ENCODE data around the gene C3orf70.
"Not testable (repeated sequence)": the region's sequence is repeated elsewhere in the genome, so short reads cannot be mapped to it uniquely, and the experiment has no call there.

Gene C3orf70

DNA sequence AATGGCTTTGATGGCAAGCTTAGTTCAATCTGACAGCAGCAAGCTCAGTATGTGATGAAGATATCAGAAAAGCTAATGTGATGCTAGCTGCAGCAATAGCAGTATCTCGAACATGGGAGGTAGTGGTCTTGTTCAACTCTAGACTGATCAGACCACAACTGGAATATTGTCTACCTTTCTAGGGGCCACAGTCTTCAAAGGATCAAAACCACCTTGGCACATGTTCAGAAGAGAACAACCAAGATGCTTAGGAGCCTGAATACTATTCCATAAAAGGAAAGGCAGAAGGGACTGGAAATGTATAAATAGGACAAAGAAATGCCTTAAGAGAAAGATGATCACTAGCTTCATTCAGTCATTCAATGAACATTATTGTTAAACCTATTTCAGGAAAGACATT, 2.3 kb downstream of the C3orf70 start:
- DNase-seq = no peak

DNA sequence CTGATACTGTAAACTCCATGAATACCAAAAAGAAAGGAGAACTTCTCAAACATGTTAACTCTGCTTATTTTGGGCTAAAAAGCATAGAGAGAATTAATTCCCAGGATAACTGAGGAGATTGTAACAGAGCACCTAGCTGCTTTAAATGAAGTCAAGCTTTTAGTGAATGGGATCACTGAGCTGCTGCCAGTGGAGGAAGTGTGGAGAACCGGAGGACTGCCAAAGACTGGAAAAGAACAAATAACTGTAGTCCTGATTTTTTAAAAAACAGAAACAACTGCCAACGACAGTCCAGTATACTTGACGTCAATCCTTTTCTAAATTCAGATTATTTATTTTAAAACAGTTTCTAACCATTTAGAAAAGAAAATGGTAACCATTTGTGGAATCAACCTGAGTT, 3.3 kb downstream of the C3orf70 start:
- no peak for DNase-seq

DNA sequence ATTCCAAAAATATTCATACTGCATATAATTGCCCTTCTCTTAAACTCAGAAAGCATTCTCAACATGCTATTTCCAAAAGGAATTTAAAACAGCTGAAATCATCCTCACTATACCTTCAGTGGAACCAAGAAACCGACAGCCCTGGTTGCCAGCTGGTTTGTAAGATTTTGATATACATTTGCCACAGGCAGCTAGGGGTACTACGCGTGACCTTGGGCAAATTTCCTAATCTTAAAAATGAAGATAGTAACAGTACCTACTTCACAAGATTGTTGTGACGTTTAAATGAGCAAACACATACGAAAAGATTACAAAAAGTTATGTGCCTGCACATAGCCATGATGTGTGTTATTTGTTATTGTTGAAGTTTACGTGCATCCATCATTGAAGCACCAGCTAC, 7.3 kb downstream of the C3orf70 start:
- DNase-seq = no peak

DNA sequence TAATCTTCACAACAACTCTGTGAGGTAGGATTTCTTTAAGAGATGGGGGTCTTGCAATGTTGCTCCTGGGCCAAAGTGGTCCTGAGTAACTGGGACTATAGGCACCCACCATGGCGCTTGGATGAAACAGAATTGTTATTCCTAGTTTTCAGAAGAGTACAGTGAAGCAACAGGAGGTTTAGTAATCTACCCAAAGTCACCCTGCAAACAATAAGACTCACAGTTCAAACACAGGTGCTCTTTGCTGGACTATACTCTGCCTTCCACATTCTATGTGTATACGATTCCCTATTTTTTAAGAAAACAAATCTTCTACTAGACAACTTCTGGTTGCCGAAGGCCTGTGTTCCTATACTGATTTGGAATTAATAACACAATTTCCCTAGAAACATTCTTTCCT, 8.1 kb downstream of the C3orf70 start:
- no peak for DNase-seq

DNA sequence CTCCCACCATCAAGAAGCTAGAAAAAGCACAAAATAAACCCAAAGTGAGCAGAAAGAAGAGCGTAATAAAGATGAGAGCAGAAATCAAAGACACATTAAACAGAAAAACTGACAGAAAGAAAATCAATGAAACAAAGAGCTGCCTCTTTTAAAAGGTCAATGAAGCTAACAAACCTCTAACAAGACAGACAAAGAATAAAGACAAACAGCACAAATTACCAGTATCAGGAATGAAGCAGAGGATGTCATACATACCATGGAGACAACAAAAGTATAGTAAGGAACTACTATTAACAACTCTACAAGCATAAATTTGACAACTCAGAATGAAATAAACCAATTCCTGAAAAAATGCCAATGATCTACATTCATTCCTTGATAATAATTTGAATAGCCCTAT, 15.0 kb downstream of the C3orf70 start:
- DNase-seq = no peak

DNA sequence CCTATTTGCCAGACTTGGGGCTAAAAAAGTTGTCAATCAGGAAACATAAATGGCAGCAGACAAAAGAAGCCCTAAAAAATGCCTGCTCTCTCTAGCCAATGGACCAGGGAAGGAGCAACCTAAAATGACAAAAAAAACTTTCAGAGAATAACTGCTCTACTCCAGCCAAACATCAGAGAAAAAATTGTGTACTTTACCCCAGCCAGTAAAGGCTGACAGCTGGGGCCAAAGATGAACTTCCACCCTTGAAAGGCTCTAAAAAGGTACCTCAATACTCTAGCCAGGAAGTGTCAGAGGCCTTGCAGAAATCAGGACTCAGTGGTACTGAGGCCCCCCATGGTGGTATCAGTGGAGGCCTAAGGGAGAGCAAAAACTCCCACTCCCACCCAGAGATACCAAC, 18.4 kb downstream of the C3orf70 start:
- DNase-seq = no peak

DNA sequence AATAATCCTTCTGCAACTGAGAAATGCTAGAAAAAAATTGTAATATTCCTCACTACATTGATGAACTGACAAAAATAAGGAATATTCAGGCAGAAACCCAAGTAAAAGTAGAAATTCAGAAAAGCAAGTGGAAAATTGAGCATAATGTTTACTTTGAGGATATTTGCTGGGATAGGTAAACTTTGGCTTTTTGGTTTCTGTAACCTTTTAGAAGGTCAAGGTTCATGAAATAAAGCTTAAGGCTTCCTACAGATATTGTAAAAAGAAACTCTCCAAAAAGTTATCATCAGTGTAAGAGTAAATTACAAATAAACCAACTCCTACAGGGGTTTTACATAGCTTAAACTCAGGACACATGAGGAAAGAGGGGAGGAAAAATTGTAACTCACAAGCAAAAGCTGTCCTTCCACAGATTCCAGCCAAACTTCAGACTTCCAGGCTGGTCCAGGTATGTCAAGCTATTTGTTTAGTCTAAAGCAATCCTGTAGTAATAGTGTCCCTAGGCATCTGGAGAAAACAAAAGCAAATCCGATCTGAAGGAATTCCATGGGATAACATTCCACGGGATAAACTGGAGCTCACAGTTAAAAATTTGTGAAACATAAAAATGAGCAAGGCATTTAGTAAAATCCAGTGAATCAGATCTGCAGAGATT, 21.1 kb downstream of the C3orf70 start:
- no peak for DNase-seq

DNA sequence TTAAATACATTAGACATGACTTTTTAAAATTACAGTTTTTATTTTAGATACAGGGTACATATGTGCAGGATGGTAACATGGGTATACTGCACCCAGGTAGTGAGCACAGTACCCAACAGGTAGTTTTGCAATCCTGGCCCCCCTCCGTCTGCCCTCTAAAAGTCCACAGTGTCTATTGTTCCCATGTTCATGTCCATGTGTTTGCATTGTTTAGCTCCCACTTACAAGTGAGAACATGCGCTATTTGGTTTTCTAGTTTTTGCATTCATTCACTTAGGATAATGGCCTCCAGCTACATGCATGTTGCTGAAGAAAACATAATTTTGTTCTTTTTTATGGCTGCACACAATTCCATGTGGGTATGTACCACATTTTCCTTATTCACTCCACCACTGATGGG, 23.8 kb downstream of the C3orf70 start:
- DNase-seq = no peak

DNA sequence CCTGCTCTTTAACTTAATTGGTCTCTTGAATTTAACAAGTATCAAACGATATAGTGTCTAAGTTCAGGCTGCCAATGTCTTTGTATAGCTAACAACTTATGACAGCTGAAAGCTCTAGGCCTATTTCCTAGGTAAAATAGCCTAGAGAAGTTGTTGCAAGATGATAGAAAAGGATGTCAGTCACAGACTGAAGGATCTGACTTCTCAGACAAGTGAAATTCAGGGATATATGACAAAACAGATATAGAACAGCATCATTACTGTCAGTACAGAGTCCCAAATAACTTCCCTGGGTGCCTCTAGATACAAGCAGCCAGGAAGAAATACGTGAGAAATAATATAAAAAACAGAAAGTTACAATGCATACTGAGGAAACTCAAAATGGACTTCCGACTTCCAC, 26.7 kb downstream of the C3orf70 start:
- no peak for DNase-seq

DNA sequence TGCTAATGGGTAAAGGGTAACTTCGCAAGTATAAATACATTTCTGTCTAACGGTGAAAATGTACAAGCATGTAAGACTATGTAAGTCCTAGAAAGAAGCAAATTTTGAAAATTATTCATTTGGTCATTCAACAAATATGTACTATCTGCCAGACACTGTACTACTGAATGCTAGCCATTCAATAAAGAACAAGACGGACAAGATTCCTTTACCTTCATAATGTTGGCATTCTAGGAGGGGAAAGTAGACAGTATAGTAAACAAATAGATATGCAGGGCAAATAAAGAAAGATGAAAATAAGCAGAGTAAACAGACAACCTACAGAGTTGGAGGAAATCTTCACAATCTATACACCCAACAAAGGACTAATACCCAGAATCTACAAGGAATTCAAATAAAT, 32.7 kb downstream of the C3orf70 start:
- no peak for DNase-seq

DNA sequence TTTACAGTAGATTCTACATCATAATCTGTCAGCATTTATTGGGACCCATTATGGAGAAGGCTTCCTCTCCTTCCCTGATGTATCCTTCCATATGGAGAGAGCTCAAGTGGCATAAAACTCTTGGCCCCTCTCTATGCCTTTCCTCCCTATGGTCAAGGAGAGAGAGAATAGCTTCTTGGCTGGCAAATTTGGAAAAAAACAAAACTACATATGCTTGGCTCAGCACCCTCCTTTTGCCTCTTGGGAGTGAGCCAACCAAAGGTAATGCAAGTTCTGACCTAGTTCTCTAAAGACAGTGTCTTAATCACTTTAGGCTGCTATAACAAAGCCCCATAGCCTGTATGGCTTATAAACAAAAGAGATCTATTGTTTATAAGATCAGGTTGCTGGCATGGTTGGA, 37.5 kb downstream of the C3orf70 start:
- no peak for DNase-seq

DNA sequence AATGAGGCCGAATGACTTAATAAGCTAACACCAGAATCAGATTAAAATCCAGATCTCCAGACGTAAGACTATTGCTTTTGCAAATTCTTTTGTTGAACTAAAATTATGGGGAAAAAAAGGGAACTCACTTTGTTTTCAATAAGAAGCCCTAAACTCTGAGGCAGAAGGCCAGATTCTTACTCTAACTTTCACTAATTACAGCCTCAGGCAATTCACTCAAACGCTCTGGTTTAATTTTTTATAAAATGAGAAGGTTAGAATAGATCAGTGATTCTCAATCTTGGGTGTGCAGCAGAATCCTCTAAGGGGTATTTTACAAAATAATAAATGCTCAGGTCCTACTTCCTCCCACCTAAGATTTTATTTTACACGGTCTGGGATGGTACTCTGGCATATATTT, 38.1 kb downstream of the C3orf70 start:
- DNase-seq = no peak

DNA sequence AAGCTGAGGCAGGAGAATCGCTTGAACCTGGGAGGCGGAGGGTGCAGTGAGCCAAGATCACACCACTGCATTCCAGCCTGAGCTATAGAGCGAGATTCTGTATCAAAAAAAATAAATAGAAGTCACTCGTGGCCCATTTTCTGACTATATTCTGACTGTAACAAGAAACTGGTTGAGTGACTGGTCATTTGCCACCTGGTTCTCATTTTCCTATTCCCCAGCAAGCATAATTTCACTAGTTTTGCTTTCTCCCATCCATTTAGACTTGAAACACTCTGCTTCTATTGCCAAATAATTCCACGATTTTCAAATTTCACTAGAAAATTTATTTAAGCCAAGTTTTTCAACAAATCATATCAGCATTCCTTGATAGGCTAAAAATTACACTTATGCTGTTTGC, 40.7 kb downstream of the C3orf70 start:
- DNase-seq = no peak

DNA sequence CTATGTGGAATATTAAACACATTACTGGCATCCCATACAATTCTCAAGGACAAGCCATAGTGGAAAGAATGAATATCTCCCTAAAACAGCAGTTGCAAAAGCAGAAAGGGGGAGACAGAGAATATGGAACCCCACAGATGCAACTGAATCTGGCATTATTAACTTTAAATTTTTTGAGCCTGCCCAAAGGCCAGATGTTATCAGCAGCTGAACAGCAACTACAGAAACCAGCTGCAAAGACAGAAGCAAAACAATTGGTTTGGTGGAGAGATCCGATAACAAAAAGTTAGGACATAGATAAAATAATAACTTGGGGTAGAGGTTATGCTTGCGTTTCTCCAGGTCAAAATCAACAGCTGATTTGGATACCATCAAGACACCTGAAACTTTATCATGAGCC, 43.8 kb downstream of the C3orf70 start:
- not testable (repeated sequence) for DNase-seq

DNA sequence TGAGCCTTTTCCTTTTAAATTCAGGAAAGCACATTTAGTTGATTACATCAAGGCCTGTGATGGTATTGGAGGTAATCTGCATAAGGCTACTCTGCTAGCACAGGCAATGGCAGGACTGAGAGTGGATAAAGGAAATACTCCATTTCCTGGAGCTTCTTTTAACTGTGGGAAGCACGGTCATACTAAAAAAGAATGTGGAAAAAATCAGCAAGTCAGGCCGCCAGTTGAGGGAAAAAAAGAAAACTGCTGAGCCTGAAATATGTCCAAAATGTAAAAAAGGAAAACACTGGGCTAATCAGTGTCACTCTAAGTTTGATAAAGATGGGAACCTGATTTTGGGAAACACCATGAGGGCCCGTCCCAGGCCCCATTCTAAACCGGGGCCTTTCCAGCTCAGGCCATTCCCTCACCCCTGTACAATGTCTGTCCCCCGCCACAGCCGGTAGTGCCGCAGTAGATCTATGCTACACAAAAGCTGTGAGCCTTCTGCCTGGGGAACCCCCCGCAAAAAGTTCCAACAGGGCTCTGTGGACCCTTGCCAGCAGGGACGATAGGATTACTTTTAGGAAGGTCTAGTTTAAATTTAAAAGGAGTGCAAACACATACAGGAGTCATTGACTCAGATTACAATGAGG, 46.5 kb downstream of the C3orf70 start:
- DNase-seq = not testable (repeated sequence)

DNA sequence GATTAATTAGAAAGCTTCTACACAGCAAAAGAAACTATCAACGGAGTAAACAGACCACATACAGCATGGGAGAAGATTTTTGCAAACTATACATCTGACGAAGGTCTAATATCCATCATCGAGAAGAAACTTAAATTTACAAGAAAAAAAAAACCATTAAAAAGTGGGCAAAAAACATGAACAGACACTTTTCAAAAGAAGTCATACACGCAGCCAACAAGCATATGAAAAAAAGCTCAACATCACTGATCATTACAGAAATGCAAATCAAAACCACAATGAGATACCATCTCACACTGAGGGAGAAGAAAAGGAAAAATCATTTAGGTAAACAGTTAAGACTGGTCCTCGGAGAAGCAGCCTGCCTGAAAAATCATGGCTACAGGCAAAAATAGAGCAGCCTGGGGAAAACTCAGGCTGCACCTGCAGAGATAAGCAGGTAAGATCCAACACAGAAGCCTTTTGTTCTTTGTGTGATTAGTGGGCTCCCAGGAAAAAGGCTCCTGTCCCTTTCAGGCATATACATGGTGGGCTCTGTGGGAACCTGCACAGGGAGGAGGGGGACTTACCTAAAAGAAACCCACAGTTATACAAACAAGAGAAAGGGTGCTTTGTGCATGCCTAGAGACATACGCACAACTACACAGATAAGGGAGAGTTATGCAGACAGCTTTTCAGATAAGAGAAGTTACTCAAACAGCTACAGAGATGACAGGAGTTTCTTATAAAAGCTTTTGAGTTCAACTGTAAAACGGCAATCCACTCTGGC, 49.3 kb downstream of the C3orf70 start:
- DNase-seq = no peak

DNA sequence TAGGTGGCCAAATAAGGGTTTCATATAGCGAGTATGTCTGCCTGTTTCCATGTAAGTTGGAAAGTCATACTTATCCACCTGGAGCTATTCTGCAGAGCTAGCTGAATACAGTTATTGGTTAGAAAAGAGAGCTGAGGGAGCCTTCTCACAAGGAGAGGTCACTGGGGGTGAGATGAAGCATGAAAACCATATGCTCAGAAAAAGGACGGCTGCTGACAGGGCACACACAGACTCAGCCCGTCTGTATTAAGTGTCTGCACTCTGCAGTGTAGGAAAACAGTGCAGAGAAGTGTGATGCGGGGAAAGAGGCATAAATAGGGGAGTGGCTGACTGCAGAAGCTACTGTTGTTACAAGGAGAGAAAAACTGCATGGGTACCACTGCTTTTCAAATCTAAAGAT, 58.2 kb downstream of the C3orf70 start:
- DNase-seq = no peak

DNA sequence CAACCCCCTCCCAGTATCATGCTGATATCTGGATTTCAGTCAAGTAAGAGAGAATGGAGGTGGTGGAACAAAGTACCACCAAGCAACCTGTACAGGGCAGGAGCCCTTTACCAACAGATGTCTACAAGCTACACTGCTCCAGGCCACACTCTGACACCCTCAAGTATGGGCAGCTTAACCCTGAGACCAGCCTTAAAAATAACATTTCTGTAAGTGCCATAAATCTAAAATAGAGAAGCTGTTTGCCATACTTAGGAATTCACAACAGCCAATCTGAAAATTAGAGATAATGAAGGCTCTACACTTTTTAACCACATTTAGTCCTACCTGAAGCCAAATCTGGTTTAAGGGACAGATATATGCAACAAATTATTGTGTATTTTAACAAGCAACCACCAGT, 59.7 kb downstream of the C3orf70 start:
- DNase-seq = no peak

DNA sequence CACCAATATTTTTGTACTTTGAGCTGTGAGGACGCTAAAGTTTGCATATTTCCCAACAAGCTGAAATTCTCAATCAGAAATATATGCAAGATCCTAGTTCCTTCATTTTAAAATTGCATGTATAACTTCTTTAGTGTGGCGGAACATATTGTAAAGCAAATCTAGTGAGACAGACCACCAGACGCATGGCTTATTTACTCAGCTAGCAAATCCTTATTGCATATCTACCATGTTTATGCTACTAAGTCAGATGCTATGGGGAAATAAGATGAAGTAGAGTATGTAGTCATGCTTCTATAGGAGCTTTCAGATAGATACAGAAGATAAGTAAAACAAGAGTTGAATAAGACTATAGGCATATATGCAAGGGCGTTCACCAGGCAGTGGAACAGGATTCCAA, 62.0 kb downstream of the C3orf70 start:
- no peak for DNase-seq

DNA sequence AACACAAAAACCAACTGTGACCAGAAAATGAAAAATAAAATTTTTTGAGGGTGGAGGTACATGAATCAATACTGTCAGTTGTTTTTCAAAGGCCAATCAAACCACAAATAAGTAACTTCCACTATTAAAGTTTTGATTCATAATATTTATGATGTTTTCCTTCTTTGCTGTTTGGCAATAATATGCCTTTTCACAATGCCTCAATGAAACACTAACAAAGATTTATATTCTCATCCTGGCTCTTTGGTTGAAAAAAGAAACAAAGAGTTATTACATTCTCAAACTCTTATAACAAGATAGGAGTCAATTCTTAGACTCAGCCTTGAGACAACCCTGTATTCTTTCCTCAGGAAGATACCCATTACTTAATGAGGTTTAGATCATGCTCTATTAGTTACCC, 63.1 kb downstream of the C3orf70 start:
- DNase-seq = no peak

DNA sequence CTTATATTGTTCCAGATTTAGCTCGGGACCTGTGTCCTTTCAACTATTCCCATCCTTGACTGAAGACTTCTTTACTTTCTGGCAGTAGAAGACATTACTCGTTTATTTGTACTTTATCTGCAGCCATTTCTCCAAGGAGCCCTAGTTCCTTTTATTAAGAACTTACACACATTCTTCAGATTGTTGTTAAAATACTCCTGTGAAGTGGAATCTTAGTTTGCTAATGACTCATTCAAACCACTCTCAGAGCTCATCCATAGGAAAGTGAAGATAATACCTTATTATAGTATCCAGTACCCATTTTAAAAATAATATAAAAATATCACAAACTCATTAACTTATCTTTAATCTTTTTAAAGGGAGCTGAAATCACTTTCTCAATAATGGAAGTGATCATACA, 63.5 kb downstream of the C3orf70 start:
- no peak for DNase-seq

DNA sequence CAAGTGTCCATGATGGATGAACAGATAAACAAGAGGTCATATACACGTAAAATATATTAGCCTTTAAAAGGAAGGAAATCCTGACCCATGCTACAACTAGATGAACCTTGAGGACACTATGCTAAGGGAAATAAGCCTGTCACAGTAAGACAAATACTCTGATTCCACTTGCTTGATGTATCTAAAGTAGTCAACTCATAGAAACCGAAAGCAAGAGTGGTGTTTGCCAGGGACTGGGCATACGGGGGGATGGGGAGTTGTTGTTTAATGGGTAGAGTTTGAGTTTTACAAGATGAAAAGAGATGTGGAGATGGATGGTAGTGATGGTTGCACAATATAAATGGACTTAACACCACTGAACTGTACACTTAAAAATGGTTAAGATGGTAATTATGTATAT, 65.4 kb downstream of the C3orf70 start:
- DNase-seq = no peak

DNA sequence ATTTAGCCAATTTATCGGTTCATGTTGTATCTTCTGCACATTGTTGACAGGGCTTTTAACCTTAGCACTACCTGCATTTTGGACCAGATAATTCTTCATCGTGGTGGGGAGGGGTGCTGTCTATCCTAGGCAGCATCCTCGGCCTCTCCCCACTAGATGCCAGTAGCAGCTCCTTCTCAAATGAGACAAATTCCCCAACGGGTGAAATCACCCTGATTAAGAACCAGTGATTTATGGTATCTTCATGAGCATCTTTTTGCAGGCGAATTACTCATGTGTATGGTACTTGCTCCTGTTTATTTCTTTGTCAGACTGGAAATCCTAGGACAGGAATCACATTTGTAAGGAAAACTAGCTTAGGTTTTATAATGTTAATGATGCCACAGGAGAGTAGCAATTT, 68.0 kb downstream of the C3orf70 start:
- DNase-seq = no peak

DNA sequence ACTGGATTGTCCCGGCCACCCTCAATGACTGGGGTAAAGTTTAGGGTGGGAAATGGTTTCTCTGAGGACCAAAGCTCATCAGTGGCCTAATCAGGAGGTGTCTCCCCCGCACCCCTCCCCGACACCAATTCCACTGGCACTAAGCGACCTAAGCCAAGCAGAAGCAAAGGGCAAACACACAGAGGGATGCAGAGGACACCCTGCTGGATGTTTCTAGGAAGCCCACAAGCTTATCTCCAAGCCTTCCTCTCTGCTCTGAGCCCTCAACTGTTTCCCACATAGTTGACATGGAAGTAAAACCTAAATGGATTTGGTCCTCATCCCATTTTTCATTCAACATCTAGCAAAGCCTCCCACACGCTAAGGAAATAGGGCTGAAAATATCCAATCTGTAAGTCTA, 68.5 kb downstream of the C3orf70 start:
- no peak for DNase-seq

DNA sequence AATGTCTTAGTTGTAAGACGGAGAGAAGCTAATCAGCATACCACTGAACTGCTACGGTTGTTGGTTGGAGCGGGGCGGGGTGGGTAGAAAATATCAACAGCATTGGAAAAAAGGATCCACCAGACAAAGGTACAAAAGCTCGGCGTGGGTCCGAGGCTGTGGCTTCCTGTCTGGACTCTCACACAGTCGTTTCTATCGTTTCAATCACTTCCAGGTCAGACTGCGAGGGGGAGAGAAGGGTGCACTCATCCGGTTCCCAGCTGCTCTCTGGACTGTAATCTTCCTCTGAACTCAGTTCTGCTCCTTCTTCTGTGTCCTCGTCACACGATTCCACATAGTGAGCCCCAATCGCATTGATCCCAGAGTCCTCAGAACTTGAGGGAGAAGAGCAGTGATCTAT, 70.0 kb downstream of the C3orf70 start:
- no peak for DNase-seq

Data from SW 1271 (cell line).